NCI-H1436 treated with DMSO at 0.1 percent for 48 hours (cell line): ENCODE data around the gene CLDN20.

Experiments used
- DNase-seq: peaks from one replicate; lab custom pipeline; 2025; lab: John Stamatoyannopoulos, UW

The CLDN20 gene

DNA sequence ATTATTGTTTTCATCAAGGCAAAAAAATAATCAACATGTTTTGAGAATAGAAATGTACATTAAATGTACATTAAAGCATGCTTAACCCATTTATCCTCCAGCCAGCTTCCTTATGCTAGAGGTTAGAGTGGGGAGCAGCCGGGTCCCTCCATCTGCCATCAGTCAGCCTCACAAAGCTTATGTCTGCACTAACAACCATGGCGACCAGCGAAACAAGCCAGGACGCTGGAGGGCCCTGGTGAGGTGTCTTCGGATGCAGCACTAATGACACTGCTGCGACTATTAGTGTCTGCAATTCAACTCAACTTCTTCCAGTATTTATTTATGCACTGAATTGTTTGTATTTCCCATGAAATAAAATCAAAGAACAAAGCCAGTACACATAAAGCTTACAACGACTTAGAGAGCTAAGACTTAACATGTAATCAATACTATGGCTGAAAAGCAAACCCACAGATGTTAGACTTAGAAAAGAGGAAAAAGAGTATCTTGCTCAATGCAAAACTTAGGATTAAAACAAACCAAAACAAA, 6.8 kb downstream of the CLDN20 start:
- DNase-seq, result no peak

DNA sequence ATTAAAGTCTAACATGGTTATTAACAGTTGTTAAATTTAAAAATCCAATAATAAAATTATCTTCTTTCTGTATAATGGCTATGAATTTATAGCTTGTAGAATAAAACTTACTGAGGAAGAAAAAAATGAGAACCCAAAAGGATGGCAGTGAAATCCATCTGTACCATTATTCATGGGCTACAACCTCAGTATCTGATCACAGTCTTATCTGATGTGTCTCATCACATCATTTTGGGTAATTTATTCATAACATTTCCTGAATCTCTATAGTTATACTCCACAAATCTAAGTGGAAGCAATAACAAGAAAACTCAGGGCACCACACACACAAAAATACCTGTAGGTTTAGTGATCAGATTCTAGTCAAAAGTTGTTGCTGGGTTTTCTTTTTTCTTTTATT, 7.3 kb downstream of the CLDN20 start:
- DNase-seq, result no peak

- no peak for DNase-seq
Measured at GRCh38 chr6:155272353-155273232, 8.8 kb downstream of the CLDN20 start.

DNA sequence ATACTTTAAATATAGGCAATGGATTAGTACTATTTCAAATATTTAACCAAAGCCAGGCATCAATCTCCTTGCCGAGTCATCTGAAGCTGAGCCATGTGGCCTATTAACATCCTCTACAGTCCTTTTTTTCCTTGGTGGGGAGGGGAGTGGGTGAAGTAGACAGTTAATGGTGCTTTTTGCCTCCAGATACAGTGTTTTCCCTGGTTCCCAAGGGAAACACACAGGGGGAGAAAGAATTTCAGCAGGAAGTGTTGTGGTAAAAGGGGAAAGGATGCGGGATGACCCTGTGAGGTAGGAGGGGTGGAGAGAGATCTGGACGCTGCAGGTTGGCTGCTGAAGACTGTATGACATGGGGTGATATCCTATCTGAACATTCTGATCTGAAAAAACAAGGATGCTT, 9.6 kb downstream of the CLDN20 start:
- DNase-seq, result no peak

DNA sequence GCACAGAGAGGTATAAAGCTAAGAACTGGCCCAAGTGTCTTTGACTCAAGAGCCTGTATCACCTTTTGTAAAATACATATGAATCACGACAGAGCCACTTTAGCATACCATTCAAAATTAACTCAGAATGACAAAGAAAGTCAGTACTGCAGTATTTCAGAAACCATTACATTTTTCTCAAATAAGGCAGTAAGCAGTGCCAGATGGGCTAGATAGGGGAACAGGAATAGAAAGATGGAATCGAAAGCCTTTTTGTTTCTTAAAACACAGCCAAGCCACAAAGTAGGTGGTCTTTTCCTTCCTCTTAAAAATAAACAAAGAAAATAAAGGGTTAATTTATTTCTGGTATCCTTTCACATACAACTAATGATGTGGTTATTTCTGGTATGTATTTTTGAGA, 10.3 kb downstream of the CLDN20 start:
- no peak for DNase-seq

GRCh38 chr6:155274533-155274932, 10.7 kb downstream of the CLDN20 start:
- no peak for DNase-seq

GRCh38 chr6:155275808-155276480, 12.1 kb downstream of the CLDN20 start:
- no peak for DNase-seq

- no peak for DNase-seq
Measured at GRCh38 chr6:155276638-155277037, 12.8 kb downstream of the CLDN20 start.

DNA sequence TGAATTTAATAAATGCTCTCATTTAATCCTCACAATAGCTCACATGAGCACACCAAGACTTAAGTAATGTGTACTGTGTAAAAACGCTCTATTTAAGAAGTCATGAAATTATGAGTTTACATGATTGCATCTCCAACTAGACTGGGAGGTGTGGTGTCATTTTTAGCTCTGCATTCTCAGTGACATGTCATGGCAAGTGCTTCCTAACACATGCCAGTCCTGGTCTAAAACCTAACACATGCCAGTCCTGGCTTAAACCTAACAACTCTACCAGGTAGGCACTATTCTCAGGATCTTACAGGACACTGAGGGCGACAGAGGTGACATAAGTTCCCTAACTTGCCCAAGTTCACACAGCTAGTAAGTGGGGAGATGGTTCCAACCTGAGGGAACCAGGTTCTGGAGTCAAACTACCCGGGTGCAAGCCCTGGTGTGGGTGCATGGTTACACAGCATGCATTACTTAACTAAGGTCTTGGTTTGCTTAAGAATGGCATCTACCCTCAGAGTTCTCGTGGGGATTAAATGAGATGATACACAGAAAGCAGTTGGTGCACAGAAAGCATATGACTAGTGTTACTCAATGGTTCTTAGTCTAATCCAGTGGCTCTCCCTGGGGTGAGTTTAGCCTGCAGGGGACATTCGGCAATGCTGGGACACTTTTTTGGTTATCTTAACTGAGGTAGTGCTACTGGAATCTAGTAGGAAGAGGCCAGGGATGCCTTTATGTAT, 14.7 kb downstream of the CLDN20 start:
- DNase-seq, result no peak

DNA sequence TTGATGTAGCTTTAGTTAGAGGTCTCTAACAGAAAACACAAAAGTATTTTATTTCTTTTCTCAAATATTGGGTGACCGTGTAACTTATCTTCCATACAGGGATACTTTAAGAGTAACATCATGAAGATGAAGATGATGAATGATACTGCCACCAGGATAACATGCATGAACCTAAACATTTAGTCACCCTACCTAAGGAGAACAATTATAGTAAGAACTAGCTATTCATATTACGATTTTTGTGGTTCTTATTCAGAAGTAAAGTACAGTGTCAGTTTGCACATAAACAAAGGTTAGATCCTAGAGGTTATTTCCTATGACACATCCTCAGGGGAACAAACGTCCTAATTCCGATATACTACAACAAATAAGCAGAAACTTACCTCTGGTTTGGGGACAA, 21.0 kb downstream of the CLDN20 start:
- DNase-seq, result no peak

DNA sequence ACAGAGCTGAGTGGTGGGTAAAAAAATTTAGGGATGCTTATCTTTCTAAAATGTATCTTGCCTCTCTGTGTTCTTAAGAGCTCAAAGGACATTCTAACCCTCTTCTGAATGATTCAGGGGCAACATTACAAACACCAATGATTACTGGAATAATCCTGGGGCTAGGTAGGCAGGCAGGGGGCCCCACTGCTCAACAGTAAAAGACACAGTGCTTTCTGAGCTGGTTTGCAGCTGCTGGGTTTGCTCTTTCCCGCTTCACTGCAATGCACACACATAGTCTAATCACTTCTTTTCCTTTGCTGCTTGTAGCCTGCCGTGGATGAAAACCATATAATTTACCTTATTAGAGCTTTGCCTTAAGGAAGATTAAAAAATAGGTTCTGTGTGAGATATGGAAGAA, 23.9 kb downstream of the CLDN20 start:
- DNase-seq, result no peak

GRCh38 chr6:155290491-155290890, 26.7 kb downstream of the CLDN20 start:
- DNase-seq, result no peak

DNA sequence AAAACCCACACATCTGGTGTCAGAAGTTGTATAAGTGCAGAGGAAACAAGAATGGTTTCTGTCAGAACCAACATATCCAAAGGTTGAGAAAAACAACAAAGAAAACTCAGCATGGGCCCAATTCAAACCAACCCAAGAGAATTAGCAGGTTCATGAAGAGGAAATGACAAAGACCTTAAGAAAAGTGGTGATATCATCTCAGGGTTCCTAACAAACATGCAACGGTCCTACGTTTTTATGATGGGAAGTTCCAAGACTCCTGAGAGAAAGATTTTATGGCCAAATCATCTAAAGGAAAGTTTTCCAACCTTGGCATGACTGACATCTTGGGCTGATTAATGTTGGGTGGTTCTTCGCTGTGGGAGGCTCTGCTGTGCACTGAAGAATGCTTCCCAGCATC, 27.5 kb downstream of the CLDN20 start:
- DNase-seq, result no peak

GRCh38 chr6:155292711-155293110, 28.9 kb downstream of the CLDN20 start:
- DNase-seq, result no peak

DNA sequence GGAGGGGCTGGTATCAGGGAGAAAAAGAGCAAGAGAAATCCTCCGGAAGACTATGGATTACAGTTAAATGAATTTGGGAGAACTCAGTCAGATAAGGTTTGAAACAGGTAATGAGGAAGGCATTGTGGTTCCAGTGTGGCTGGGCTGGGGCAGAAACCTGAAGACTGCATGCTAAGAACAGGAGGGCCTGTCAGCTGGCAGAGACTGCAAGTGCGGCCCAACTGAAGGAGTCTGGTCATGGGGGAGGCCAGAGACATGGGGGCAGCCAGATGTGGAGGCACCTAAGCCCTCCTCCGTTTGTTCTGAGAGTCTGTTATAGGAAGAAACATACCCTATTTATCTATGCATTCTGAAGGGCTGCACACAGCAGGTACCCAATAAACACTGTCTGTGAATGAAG, 33.9 kb downstream of the CLDN20 start:
- DNase-seq, result no peak

- DNase-seq, result no peak
Measured at GRCh38 chr6:155301867-155302266, 38.1 kb downstream of the CLDN20 start.

DNA sequence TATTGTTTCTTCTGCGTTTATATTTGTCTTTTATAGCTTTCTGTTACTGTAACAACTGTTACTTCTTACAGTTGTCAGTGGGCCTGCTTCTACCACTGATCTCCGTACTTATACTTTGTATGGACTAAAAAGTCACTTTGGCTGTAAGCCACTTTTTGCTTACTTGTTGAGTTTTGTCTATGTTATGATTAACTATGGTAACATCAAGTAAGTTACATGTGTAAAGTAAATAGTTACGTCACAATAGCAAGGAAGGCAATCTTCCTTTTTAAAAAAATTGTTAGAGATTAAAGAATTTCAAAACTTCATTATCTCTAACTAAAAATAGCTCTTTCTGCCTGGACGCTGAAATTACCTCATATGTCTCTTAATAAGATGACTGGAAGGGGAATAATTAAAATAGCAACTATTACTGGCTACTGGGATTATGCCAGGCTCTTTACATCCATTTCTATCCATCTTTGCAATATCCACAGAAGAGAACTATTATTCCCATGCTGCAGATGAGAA, 39.6 kb downstream of the CLDN20 start:
- DNase-seq, result no peak

- no peak for DNase-seq
Measured at GRCh38 chr6:155306958-155307357, 43.1 kb downstream of the CLDN20 start.

DNA sequence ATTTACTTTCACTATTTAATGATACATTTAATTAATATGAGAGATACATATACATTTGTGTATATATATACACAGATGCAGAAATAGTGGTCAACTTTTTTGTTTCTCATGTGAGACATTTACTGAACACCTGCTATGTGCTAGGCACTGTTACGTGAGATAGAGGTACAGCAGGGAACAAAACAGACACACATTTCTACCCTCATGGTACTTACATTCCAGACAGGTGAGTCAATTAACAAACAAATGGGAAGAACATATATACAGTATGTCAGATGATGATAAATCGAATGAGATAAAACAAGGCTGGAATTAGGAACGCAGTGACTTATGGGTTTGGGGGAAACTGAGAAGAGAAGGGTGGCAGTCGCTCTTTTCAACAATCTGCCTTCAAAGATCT, 45.3 kb downstream of the CLDN20 start:
- no peak for DNase-seq

DNA sequence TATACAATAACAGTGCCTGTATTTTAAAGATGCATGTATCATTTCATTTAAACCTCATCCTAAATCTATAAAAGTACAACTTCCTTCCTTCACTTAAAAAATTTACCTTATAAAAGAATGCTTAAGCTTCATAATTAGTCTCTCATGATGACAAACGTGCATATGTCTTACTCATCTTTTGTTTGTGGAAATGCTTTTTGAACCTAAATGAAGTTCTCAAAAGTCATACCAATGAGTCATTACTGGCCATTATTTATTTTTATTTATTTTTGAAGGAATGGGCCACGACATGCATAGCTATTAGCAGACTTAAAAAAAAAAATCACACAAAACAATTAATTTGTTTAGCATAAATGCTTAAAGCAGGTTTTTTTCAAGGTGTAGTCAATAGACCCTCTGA, 46.8 kb downstream of the CLDN20 start:
- no peak for DNase-seq

DNA sequence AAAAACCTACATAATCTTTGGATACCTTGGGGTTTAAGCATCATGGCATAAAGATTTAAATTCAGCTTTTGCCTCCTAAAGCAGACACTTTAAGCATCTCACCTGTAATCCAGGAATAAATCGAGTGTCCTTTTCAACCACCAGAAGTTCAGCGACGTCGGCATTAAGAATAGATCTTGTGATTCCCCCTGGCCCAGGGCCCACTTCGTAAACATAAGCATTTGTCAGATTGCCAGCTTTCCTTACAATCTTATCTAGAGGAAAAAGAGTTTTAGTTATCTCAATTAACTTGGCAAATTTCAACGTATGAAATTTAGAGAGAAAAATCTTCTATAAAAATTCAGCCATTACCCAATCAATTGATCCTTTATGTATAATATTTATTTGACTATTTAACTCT, 47.3 kb downstream of the CLDN20 start:
- no peak for DNase-seq

GRCh38 chr6:155311583-155311982, 47.8 kb downstream of the CLDN20 start:
- DNase-seq, result no peak
